OCI-M1 (cell line): ENCODE data around the gene LRRC23.

Experiments
- DNase-seq: peaks from one replicate; lab custom pipeline; 2025; lab: John Stamatoyannopoulos, UW

Gene LRRC23

DNA sequence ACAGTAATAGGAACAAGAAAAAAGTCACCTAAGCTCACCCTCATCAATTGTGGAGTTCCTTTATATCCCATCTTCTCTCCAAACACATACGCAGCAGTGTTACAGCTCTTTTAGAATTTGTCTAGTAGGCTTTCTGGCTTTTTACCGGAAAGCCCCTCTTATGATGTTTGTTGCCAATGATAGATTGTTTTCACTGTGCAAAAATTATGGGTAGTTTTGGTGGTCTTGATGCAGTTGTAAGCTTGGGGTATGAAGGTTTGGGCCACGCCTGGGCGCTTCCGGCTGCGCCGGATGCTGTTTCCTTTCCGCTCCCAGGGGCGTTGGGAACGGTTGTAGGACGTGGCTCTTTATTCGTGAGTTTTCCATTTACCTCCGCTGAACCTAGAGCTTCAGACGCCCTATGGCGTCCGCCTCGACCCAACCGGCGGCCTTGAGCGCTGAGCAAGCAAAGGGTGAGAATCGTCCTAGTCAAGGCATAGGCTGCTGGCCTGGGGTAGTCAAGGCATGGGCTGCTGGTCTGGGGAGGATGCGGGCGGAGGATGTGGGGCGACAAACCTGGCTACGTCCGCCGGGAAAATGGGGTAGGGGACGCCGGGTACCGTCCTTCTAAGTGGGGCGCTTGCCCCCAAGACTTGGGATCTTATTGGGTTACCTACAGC, 39.2 kb downstream of the LRRC23 start, which contains the start of the genes C12orf57 and RNU7-1:
C12orf57 (plus strand) TSS at position 301 of the 659 bp plus-strand sequence; CDS start at position 401, 100 bp downstream.
RNU7-1 (plus strand) TSS at position 95 of the 659 bp plus-strand sequence.
- peak; percentile 98 for DNase-seq

DNA sequence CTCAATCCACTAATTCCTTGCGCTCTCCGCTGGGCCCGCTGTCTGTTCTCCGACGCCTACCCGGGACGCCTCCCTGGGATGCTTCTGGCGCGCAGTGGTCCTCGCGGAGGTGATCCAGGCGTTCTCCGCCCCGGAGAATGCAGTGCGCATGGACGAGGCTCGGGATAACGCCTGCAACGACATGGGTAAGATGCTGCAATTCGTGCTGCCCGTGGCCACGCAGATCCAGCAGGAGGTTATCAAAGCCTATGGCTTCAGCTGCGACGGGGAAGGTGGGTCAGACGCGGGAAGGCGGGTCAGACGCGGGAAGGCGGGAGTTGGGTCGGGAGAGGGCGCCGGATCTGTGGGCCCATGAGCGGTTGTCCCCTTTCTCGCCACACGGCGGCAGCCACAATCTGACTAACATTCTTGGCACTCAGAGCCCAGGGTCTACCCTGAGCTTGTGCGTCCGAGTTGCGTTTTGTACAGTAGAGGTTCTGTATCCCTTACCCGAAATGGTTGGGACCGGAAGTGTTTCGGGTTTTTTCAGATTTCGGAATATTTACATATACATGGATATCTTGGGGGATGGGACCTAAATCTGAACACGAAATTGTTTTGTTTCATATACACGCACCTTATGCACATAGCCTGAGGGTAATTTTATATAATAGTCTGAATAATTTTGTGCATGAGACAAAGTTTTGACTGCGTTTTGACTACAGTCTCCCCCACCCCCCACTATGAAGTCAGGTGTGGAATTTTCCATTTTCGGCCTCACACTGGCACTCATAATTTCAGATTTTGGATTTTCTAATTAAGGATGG, 40.0 kb downstream of the LRRC23 start:
- DNase-seq = peak; percentile 97

DNA sequence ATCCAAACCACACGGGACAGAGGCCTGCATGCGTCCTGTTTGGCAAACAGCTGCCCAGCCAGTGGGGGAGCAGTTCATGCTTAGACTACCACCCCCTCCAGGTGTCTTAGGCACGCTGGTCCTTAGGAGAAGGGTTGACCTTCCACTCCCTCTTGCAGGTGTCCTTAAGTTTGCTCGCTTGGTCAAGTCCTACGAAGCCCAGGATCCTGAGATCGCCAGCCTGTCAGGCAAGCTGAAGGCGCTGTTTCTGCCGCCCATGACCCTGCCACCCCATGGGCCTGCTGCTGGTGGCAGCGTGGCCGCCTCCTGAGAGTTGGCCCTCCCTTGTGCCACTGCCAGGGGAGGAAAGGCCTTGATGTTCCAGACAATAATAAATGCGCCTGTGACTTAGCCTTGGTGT, 41.0 kb downstream of the LRRC23 start:
- DNase-seq = no peak

DNA sequence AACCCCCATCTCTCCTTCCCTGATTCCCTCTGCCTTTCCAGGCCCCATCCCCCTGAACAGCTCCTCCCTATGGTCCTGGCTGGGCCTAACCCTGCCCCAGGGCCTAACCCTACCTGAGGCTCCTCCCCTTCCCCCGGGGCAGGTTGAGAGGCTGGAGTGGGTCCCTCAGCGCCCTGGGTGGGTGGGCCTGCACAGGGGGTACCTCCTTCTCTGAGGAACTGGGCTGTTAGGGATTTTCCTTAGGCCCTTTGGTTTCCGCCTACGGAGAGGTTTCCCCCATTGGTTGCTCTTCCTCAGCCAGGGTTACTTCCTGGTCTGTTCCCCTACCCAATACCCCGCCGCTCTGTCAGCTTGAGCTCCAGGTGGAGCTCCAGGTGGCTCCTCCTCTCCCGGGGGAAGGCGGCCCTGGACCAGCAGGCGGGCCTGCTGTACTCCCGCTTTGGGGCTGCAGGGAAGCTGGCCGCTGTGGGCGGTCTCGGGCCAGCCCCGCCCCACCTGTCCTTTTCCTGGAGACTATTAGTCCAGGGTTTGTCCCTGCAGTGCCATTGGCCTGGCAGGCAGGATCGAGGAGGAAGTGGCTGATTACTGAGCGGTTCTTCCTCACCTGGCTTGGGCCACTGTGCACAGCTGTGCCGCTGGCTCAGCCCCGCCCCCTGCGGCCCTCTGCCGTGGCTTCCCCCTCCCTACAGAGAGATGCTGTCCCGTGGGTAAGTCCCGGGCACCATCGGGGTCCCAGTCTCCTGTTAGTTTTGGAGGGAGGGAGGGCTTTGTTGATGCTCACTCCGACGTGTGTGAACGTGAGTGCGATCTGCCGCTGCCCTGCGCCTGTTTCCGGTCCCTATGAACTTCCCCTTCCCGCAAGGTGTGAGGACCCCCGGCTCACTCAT, 41.7 kb downstream of the LRRC23 start:
- no peak for DNase-seq

DNA sequence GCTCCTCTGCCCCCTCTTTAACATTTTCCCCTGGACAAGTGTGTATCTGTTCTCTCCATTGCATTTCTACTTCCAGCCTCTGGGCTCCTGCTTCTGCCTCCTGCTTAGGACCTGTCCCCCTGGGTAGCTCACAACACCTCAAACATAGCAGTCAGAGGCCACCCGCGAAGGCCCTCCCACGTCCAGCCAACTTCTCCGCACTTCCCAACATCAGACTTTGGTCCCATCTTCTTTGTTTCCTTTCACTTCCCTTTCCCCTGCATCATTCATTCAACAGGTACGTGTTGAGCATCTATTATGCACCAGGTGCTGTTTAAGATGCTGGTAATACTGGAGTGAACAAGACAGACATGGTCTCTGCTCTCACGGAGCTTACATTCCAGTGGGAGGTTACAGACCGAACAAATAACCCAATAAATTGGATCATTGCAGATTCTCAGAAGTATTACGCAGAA, 42.3 kb downstream of the LRRC23 start:
- no peak for DNase-seq

DNA sequence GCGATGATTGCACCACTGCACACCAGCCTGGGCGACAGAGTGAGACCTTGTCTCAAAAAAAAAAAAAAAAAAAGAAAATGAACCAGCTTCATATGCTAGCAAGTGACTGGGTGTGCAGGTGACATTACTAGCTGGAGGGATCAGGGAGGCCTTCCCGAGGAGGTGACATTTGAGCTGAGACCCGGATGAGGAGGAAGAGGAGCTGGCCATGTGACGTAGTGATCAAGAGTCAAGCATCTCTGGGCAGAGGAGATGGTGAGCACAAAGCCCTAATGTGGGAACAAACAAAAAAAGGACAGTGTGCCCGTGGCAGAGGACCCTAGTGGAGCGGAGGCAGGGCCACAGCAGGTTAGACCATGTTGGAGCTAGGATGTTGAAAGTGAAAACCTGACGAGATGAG, 43.0 kb downstream of the LRRC23 start:
- no peak for DNase-seq

DNA sequence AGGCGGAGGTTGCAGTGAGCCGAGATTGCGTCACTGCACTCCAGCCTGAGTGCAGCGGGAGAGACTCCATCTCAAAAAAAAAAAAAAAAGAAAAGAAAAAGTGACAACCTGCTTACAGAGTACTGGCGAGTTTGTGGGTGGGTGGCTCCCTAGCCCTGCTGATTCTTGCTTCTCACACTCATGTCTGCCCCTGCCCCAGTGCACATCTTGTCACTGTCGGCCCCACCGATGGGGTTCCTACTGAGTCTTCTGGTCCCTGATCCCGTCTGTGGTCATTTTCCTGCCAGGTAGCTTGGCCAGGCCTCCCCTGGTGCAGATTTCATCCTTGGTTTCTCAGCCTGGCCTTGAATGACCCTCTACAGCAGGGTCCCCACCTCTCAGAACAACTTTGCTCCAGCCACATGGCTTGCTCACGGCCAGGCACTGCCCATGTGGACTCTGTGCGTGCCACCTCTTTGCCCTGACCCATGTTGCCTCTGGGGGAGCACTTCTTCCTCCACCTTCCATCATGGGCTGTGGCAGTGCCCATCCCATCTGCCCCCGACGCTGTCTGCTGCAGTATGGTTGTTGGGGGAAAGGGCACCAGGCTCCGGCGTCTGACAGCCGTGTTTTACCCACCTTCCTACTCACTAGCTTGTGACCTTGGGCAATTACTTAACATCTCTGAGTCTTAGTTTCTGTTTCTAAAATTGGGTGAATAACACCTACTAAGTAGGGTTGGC, 44.4 kb downstream of the LRRC23 start:
- no peak for DNase-seq

DNA sequence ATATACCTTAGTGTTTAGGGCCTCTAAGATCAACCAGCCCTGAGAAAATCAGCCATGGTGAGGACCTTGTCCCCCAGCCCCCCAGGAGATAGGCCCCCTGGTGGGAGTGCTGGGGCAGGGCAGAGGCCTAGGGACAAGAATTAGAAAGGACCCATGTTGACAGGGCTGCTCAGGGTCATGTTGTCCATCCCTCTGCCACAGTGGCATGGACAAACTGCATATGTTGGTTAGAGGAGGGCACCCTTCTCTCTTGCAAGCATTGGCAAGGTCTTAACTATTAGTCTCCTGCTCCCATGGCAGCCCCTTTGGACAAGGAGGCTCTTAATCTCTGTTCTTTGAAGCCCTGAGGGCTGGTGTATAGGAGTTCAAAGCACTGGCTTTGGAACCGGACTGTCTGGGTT, 45.8 kb downstream of the LRRC23 start:
- DNase-seq = peak; percentile 58

DNA sequence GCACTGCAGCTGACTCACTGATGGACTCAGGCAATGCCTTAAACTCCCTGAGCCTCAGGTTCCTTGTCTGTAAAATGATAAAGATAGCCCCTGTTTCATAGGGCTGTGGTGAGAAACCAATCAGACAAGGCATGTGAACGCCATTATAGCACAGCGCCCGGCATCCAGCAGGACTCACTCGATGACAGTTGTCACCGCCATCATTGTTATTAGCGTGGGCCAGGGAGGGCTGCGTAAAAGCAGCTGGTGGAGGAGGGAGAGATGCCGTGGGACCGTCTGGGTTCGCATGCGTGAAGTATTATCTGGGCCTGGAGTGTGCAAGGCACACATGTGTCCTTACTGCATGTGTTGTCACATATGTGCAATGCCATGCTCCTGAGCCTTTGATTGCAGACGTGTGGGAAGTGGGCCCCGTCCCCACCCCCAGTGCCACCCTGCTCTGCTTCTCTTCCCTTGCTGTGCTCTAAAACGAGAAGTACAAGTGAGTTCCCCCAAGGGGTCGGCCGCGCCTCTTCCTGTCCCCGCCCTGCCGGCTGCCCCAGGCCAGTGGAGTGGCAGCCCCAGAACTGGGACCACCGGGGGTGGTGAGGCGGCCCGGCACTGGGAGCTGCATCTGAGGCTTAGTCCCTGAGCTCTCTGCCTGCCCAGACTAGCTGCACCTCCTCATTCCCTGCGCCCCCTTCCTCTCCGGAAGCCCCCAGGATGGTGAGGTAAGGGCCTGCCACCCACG, 46.4 kb downstream of the LRRC23 start, which contains the start of gene PTPN6:
PTPN6 (plus strand) TSS at position 546 of the 730 bp plus-strand sequence; CDS start at position 703, 157 bp downstream.
- peak; percentile 74 for DNase-seq

DNA sequence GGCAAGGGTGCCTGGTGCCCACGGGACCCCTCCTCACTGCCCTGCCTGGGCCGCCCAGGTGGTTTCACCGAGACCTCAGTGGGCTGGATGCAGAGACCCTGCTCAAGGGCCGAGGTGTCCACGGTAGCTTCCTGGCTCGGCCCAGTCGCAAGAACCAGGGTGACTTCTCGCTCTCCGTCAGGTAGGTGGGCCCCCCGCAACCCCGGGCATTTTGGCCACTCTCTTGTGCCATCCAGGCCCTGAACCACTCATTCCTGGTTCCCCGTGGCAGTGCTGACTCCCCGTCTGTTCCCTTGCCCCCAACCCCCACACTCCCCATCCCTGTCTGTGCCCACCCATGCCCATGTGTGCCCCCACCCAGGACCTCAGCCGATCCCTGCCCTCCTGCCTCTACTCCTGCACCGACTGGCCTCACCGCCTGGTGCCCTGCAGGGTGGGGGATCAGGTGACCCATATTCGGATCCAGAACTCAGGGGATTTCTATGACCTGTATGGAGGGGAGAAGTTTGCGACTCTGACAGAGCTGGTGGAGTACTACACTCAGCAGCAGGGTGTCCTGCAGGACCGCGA, 47.0 kb downstream of the LRRC23 start:
- DNase-seq = peak; percentile 31

DNA sequence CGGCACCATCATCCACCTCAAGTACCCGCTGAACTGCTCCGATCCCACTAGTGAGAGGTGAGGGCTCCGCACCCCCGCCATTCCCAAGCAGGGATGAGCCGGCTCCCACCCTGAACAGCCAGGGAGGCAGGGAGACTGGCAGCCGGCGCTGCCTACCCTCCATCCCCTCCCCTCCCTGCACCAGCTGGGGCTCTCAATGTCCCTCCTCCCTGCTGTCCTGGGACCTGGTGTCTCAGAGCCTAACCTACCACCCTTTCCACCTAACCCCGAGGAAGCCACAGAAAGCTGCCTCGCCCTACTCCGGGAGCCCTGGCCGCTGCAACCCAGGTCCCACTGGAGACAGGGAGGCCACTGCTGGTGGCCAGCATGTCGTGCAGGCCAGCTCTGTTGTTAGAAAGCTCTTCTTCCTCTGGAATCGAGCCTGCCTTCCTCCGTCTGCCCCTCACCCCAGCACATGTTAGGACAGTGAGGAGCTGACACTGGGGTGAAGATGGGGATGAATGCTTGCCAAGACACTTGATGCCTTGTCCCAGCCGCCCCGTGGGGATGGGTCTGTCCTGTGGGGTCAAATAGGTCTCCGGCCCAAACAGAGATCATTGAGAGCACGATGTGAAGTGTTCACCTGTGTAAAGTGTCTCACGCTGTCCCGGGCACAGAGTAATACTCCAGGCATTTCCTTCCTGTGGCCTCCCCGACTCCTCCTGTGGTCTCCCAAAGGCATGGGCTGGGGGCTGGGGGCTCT, 47.7 kb downstream of the LRRC23 start:
- DNase-seq = peak; percentile 61

DNA sequence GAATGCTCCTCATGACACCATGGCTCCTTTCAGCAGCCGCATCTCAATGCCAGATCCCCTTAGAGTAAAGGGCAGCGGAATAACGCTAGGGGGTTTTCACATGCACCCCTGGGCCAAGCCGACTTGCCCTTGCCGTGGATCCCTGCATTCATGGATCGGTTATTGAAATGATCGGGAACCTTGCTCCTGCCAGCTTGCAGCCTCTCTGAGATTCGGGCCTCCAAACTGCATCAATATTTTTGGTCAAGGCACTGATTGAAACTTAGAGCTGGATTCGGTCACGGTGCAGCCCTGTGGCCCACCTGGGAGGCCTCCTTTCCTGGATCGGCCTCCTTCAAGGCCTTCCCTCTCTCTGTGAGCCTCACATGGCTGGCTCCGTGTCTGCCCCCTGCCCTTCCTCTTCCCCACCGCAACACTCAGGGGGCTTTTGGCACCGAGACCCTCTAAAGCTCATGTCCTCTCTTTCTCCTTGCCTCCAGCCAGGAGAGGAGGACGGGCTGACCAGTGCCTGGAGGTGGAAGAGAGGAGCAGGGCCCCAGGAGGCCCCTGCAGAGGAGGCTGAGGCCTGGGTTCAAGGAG, 48.3 kb downstream of the LRRC23 start:
- DNase-seq = no peak

DNA sequence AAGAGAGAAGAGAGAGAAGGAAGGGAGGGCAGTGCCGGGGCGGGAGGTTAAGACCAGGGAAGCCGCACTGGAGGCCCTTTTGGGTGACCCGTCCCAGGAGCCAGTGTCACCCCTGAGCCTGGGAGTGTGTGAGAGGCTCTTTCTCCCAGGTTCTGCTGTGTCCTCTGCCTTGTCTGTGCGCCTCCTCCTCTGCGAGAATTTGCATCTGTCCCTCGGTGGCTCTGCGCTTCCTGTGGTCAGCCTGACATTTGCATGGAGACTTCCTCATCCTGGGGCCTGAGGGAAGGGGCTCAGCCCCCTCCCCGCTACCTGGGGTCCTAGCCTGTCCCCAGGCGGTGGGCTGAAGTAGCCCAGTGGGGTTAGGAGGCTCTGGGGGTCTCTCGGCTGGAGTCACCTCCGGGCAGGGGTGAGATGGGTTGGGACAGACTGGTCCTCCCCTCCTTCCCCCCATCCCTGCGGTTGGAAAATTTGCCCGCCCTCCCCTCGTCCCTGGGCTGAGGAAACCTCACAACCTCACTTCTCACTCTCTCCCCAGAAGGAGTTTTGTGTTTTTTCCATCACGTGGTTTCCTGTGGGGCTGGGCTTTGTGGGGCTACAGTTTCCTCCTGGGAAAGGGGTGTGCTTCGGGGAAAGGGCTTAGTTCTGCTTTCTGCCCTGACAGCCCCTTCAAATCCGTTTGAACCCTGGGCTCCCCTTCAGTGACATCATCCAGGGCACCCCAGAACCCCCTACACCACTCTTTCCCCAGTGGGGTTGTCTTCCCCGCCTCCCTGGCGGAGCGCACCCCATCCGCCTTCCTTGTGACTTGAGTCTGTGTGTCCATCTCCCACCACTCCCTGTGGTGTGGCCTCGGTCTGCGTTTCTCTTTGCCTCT, 49.1 kb downstream of the LRRC23 start:
- peak; percentile 95 for DNase-seq

DNA sequence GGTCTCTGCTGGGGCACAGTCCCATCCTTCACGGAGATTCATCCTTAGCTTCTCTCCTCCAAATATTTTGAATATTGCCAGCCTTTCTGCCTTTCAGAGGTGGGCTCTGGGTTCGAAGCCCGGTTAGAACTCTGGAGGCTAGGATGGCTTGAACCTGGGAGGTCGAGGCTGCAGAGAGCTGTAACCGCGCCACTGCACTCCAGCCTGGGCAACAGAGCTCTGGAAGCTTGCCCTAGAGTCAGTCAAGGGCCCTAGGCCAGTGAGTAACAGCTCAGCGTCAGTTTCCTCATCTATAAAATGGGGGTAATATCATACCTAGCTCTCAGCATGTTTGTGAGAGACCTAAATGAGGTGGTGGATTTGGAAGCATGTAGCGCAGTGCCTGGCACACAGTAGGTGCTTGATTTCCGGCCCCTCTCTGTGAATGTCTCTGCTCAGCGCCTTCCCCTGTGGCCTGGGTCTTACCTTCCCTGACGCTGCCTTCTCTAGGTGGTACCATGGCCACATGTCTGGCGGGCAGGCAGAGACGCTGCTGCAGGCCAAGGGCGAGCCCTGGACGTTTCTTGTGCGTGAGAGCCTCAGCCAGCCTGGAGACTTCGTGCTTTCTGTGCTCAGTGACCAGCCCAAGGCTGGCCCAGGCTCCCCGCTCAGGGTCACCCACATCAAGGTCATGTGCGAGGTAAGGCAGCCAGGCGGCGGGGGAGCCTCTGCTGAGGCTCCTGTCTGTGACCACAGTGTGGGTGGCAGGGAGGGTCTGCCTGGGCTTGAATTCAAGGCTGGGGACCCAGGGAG, 49.9 kb downstream of the LRRC23 start:
- no peak for DNase-seq

DNA sequence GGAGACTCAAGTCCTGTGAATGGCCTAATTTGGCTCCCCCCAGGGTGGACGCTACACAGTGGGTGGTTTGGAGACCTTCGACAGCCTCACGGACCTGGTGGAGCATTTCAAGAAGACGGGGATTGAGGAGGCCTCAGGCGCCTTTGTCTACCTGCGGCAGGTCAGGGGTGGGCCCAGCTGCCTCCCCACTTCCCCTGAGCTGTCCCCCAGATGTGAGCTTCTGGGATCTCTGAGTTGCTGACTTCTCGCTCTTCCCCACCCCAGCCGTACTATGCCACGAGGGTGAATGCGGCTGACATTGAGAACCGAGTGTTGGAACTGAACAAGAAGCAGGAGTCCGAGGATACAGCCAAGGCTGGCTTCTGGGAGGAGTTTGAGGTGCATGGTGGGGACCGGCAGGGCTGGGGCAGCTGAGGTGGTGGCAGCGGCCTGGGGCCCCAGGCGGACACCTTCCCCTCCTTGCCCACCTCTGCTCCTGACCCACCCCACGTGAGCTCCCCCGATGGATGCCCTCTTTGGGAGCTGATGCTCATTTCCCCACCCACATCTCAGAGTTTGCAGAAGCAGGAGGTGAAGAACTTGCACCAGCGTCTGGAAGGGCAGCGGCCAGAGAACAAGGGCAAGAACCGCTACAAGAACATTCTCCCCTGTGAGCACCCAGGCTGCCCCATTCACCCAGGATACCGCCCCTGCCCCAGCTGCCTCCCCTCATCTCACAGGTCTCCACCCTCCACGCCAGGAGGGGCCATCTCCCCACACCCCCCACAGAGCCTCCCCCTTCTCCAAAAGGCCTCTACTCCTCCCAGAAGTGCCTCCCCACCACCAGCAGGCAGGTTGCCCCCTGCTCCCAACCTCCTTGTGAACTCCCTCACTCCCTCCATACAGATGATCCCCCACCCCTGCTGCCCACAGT, 50.7 kb downstream of the LRRC23 start:
- DNase-seq = no peak

DNA sequence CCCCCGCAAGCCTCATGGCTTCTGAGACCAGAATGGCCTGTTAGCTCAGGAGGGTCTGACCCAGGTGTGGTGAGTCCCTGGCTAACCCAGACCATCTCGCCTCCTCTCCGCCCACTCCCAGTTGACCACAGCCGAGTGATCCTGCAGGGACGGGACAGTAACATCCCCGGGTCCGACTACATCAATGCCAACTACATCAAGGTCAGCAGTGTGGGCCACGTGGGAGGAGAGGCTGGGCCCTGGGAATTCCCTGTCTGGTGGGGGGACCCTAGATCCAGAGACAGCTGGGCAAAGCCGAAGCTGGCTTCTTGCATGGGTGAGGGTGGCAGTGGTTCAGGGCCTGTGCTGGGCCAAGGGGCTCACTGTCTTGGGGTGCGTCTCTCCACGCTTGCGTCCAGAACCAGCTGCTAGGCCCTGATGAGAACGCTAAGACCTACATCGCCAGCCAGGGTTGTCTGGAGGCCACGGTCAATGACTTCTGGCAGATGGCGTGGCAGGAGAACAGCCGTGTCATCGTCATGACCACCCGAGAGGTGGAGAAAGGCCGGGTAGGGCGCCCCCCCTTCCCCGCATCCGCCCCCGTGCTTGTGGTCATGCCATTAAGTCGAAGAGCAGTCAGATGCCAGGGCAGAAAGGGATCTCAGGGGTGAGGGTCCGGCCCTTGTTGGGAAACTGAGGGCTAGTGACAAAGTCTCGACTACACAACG, 51.6 kb downstream of the LRRC23 start:
- no peak for DNase-seq
